ENCODE data around the gene UHRF2.
A peak's percentile ranks its signal among the peaks of the same experiment; 100 is the strongest.

UHRF2 gene

DNA sequence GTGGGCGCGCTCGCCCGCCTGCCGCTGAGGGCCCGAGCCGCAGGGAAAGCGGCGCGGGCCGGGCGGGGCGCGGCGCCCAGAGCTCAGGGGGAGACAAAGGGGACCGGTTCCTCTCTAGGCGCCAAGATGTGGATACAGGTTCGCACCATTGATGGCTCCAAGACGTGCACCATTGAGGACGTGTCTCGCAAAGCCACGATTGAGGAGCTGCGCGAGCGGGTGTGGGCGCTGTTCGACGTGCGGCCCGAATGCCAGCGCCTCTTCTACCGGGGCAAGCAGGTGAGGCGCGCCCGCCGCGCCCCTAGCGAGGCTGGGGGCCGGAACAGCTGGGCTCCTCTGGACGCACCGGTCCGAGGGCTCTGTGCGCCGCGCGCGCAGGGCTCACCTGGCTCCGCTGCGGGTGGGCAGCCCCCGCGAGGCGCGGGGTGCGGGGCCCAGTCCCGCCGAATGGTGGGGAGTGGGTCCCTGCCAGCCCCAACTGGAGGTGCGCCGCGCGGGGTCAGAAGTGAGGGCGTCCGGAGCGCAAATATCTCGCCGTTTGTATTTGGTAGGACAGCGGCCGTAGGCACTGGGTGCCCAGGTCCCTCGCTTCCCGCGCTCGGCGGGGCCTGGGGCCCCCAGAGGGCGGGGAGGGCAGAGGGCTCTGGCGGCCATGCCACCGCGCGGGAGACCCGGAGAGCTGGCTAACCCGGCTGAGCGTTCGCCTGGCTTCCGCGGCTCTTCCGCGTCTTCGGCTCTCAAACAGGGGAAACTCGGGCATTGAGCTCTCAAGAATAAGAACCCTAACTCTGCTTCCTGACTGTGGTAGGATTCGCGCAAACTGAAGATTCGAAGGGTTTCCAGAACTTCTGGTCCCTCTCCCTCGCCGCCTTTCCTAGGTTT, 607 bp downstream of the UHRF2 start:
- H3K4me3 ChIP-seq (ENCODE audit: low read length), result peak overlapping the region; percentile 87
- TF ChIP-seq, protein P1, sequence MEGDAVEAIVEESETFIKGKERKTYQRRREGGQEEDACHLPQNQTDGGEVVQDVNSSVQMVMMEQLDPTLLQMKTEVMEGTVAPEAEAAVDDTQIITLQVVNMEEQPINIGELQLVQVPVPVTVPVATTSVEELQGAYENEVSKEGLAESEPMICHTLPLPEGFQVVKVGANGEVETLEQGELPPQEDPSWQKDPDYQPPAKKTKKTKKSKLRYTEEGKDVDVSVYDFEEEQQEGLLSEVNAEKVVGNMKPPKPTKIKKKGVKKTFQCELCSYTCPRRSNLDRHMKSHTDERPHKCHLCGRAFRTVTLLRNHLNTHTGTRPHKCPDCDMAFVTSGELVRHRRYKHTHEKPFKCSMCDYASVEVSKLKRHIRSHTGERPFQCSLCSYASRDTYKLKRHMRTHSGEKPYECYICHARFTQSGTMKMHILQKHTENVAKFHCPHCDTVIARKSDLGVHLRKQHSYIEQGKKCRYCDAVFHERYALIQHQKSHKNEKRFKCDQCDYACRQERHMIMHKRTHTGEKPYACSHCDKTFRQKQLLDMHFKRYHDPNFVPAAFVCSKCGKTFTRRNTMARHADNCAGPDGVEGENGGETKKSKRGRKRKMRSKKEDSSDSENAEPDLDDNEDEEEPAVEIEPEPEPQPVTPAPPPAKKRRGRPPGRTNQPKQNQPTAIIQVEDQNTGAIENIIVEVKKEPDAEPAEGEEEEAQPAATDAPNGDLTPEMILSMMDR (IDR thresholded peaks at IDR 0.05; ENCODE audit: insufficient read depth, low read depth, low read length, missing control alignments), result no peak
- peak; percentile 48 for DNase-seq (ENCODE audit: low read depth)

DNA sequence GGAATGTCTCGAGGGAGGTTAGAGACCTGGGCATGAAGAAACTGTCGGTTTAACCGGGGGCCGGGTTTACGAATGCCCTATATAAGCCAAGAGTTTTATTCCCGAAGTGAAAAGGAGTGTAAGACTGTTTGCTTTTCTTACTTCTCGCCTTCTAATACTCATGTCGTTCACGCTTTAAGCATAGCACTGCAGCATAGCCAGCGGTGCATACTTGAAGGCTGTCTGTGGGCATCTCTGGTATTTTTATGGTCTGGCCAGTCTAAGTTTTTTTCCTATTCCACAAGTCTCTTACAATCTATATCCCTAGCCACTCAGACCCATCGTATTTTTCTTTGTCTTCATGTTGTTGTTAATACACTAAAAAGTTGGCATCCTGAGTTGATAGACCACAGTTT, 1.2 kb downstream of the UHRF2 start:
- TF ChIP-seq, protein P1 (IDR thresholded peaks at IDR 0.05; ENCODE audit: insufficient read depth, low read depth, low read length, missing control alignments), result no peak
- peak; percentile 36 for DNase-seq (ENCODE audit: low read depth)
- peak overlapping the region; percentile 87 for H3K4me3 ChIP-seq (ENCODE audit: low read length)

DNA sequence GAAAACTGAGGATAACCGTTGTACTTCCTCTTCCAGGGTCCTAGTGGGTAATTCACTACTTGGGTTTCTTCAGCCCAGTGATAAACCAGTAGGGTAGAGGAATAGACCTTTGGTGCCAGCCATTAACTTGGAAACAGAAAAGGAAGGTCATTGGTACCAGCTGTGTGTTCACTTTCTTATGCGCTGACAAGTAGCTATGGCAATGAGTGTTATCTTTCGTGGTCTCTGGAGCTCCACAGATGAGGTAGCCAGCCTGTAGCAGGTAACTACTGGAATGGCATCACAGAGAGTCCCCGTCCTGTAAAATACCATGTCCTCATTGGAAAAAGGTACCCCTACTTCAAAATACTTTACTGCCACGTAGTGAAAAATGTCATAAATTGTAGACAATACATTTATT, 2.3 kb downstream of the UHRF2 start:
- H3K4me3 ChIP-seq (ENCODE audit: low read length), result peak overlapping the region; percentile 87
- TF ChIP-seq, protein P1 (IDR thresholded peaks at IDR 0.05; ENCODE audit: insufficient read depth, low read depth, low read length, missing control alignments), result no peak
- DNase-seq (ENCODE audit: low read depth), result no peak

DNA sequence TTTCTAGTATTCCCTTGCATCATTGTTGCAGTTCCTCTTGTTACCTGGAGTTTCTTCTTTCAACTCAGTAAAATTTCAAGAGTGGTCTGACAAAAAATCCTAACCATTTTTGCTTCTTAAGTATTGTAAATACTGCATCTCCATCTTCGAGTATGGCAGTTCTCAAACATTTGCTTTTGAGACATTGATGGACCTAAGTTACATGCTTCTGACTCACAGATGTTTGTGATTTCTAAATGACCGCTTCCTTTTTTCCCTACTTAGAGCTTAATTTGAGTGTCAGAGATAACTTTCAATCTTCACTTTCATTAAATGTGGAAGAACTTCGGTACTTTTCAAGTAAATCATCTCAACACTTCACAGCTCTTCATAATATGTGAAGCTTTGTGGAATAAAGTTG, 4.2 kb downstream of the UHRF2 start:
- H3K4me3 ChIP-seq (ENCODE audit: low read length), result no peak overlapping the region
- TF ChIP-seq, protein P1 (IDR thresholded peaks at IDR 0.05; ENCODE audit: insufficient read depth, low read depth, low read length, missing control alignments), result no peak
- DNase-seq (ENCODE audit: low read depth), result peak; percentile 19

DNA sequence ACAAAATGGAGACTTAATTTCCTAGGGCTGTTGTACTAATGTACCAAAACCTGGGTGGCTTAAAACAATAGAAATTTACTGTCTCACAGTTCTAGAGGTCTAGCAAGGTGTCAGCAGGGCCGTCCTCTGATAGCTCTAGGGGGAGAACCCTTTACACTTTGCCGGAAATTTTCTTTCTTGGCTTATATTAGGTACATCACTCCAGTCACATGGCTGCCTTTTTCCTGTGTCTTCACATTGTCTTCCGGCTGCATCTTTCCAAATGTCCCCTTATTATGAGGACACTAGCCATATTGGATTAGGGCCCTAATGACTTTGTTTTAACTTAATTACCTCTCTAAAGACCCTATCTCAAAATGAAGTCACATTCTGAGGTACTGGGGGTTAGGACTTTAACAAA, 5.8 kb downstream of the UHRF2 start:
- H3K4me3 ChIP-seq (ENCODE audit: low read length), result no peak overlapping the region
- DNase-seq (ENCODE audit: low read depth), result no peak
- TF ChIP-seq, protein P1 (IDR thresholded peaks at IDR 0.05; ENCODE audit: insufficient read depth, low read depth, low read length, missing control alignments), result no peak

DNA sequence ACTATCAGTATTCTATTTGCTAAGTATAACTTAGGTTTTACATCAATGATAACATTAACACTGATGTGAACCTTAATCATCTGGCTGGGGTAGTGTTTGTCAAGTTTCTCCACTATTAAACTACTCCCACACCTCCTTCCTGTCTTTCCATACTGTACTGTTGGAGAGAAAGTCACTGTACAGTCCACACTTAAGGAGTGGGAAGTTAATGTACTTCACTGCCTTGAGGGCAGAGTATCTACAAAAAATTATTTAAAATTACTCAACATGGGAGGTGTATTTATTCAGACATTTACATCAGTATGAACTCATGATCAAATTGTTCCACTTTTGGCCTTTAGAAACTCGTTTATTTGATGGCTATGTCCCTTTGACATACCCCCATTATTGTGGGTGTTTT, 11.9 kb downstream of the UHRF2 start:
- TF ChIP-seq, protein P1 (IDR thresholded peaks at IDR 0.05; ENCODE audit: insufficient read depth, low read depth, low read length, missing control alignments), result no peak
- peak; percentile 35 for DNase-seq (ENCODE audit: low read depth)

DNA sequence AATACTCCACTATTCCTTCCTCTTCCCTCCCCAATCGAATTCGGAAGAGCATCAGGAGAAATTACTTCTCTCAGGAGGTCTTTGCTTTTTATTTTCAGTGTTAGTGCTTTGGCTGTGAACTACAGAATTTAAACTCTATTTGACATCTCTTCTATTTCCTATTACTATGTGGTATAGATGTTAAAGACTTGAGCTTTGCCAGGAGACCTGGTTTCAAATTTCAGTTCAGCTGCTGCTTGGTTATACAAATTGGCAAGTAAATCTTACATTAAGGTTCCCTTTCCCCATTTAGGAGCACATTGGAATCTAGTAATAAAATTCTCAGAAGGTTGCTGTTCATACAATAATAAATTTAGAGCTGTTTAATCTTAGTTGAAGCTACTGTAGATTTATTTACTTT, 13.1 kb downstream of the UHRF2 start:
- TF ChIP-seq, protein P1 (IDR thresholded peaks at IDR 0.05; ENCODE audit: insufficient read depth, low read depth, low read length, missing control alignments), result no peak
- no peak overlapping the region for H3K4me3 ChIP-seq (ENCODE audit: low read length)
- no peak for DNase-seq (ENCODE audit: low read depth)

More for the DNA sequence above, 11.9 kb downstream of the UHRF2 start:
- H3K4me3 ChIP-seq (ENCODE audit: low read length), result no peak overlapping the region
